Coronary artery (tissue), 2 donors: ENCODE results near the gene ACTR3C.
"Not testable (repeated sequence)": the region's sequence is repeated elsewhere in the genome, so short reads cannot be mapped to it uniquely, and the experiment has no call there.

Experiments used
- DNase-seq: peaks from one replicate; pipeline ENCODE4 v3.0.0-alpha.2; 2017; ENCODE audit warnings: low spot score
- H3K27ac ChIP-seq, 2 donors: fragments of 200-600 bp; sonication (generic); one replicate each; pipeline ENCODE4 v1.5.1; 2016 to 2019
- H3K4me3 ChIP-seq: fragments of 200-600 bp; sonication (generic); 2 replicates; pipeline ENCODE4 v1.5.1; 2016; ENCODE audit warnings: mild to moderate bottlenecking, moderate library complexity

Gene ACTR3C

DNA sequence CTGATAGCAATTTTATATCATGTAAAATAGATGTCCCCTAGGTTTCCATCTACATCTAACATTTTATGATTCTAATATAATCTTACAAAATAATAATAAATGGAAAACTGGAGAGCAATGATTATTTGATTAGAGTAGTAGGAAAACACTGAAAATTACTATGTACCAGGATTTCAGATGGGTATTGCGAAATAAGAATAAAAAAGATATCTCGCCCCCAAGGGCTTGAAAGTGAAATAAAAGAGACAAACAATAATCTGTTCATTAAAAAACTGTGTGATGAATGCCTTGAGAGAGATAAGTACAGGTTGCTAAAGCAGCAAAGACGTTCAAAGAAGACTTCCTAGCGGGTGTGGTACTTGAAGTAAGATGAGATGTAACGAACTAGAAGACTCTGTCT is 60.7 kb downstream of the ACTR3C start:
- H3K4me3 ChIP-seq, H3K27ac ChIP-seq, DNase-seq: not testable (repeated sequence)

DNA sequence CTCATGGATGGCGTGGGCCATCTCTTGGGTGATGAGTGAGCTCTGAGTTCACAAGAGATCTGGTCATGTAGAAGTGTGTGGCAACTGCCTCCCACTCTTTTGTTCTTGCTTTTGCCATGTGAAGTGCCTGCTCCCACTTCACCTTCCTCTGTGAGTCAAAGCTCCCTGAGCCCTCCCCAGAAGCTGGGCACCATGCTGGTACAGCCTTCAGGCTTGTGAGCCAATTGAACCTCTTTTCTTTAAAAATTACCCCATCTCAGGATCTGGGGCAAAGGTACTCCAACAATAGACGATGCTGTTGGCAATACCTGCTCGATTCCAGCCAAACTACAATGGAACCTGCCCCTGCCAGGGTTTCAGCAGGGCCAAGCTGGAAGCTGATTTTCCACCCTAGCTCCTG is 75.6 kb downstream of the ACTR3C start:
- DNase-seq, result not testable (repeated sequence)

DNA sequence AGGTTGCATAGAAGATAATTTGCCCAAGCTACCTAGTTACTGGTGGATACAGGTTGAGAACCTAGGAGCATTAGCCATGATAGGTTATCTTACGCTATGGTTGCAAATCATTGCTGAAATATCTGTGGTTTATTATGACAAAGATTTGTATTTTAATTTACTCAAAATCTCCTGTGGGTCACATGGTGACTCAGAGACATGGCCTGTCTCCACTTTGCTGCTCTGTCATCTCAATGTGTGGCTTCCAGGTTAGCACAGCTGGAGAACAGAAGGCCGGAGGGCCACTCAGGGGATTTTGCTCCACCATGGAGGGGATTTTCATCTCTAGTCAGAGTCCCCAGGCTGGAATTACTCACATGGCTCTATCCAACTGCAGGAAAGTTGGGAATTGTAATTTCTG is 78.1 kb downstream of the ACTR3C start:
- H3K27ac ChIP-seq, H3K4me3 ChIP-seq, DNase-seq: not testable (repeated sequence)

More for the DNA sequence above, 75.6 kb downstream of the ACTR3C start:
- H3K27ac ChIP-seq, H3K4me3 ChIP-seq: not testable (repeated sequence)

DNA sequence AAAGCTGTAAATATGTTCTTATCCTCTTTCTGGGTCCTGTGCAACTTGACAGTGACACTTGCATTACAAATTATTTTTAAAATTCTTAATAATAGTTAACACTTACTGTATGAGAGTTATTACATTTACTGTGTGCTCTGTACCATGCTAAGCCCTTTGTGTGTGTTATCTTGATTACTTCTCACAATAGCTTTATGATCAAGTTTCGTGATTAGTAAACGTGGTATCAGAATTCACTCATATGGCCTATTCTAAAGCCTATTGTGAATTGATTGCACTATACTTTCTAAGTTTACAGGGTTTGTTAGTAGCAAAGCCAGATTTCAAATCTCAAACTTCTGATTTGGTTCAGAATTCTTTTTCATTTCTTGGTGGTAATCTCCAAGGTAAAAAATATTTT is 80.4 kb downstream of the ACTR3C start:
- H3K27ac ChIP-seq, H3K4me3 ChIP-seq, DNase-seq: not testable (repeated sequence)

DNA sequence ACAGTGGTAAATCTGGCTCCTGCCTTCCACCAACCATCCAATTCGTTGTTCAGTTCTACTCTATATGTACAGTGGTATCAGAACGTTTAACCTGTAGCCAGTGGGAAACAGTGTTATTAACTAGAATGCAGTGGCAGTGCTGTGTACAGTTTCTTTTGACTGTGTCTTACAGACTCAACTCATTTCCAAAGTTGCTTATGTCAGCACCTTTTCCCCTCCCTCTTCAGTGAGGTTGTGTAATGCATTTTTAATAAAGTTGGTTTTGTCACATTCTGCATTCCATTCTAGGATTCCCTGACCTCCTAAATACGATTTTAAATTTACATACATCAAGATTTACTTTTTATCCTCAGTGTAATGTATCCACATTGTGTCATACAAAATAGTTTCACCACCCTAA is 97.9 kb downstream of the ACTR3C start:
- not testable (repeated sequence) for H3K27ac ChIP-seq, H3K4me3 ChIP-seq, DNase-seq

DNA sequence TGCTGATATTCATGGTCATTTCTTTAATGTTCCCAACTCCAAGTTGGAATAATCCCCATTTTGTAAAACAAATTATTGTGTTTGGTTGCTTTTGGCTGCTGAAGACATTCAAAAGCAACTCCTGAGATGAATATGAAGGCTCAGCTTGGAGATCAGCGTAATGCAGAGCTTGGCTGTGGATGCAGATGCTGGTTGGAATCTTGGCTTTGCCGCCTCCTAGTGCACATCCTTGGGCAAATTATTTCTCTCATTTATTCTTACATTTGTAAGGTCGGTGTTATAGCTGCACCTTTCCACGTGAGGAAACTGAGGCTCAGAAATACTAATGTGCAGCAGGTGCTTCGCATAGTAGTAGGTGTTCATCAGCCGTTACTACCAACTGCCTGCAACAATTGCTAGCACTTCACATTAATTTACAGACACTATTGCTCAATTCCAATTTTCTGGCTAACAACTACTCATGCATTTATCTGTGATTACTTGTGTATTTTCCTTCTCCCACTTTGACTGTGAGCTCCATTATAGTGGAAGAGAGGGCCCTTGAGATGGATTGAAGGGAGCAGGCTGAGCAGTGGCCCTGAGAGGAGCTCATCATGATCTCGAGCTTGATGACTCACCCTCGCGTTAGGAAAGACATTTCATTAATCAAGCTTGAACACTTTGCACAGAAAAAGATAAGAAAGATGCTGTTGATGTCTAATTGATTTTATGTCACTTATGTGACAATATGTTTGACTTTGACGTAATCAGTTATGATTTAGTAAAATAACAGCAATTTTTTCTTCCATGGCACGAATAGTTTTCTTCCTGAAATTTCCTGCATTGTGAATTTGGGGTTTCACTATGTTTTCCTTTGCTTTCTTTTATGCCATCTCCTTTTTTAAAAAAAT is 101.0 kb downstream of the ACTR3C start:
- H3K27ac ChIP-seq, H3K4me3 ChIP-seq, DNase-seq: not testable (repeated sequence)

DNA sequence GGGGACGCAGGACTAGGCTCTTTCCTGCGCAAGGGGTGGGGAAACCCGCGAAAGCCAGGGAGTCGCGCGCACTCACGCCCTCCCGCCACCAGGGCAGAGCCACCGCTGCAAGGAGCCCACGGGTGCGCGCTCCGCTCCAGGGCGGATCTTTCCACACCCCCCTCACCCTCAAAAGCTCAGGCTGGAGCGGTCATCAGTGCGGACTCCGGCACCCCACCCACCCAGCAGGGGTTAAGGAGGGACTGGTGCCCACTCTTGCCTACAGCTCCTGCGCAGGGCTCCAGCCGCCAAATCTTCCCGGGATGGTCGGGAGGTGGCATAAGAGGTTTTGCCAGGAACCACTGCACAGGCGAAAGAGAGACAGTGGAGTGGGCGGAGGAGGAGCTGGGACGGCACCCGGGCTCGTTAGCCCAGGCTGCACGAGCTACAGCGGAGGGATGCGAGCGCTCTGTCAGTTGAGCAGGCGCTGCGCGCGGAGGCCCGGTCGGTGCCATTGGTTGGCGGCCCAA is 102.6 kb downstream of the ACTR3C start:
- not testable (repeated sequence) for H3K4me3 ChIP-seq

DNA sequence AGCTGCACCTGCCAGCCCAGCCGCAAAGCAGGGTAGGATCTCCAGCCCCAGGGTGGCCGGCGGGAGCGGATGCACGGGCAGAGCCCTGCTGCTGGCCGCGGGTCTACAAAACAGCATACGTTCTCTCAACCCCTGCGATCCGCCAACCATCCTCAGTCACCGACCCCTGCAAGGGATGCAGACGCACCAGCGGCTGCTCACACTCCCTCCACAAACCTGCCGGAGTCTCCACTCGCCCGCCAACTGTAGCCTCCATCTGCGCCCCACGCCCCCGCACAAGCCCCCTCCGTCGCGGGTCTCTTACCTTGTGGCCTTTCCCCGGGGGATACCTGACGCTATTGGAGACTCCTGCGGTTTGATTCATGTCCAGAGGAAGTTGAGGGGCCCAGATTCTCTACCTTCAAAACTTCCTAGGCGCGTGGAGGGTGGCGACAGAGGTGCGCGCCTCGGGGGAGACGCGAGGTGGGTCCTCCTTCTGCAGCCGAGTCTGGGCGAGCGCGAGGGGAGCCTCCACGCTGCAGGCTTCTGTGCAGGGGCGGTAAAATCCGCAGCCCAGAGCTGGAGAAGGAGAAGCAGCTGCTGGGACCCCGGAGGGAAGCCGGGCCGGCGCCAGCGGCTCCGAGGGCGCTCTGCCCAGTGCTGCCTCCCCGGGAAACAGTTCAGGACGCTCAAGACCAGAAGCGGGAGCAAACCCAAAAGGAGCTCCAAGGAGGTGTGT is 103.2 kb downstream of the ACTR3C start:
- H3K4me3 ChIP-seq, DNase-seq, H3K27ac ChIP-seq: not testable (repeated sequence)

More for the DNA sequence above, 102.6 kb downstream of the ACTR3C start:
- not testable (repeated sequence) for DNase-seq, H3K27ac ChIP-seq

DNA sequence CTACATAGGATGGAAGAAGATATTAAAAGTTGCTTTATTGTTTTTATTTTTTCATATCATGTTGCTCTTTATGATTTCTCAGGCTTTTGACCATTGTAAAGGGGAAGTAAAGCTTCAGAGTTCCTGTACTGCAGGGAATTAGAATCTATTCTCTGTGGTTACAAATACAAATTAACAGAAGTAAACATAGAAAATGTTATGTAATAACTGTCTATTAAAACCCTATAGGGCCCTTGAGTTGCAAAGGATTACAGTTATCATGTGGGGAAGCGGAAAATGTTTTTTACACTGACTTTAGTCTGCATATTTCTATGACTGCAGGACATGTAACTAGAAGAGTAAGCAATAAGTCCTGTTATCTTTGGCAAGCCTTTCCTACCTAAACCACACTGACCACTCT is 116.5 kb downstream of the ACTR3C start:
- DNase-seq, H3K27ac ChIP-seq, H3K4me3 ChIP-seq: not testable (repeated sequence)

DNA sequence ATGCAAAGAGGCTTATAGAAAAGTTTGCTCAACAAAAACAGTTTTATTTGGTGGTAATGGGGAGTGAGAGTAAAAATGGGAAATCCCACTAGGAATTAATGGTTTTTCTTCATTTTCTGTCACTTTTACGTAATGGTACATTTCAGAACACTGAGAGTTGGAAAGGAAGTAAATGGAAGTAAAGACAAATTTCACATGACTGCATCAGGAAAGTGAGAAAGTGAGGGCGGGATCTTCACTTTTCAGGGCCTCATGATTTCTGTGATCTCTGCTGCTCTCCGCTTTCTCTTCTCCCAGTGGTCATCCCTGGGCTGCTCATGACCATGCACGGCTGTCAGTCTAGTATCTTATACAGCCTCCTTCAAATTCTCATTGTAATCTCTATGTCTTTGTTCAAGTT is 117.5 kb downstream of the ACTR3C start:
- H3K27ac ChIP-seq, H3K4me3 ChIP-seq, DNase-seq: not testable (repeated sequence)

DNA sequence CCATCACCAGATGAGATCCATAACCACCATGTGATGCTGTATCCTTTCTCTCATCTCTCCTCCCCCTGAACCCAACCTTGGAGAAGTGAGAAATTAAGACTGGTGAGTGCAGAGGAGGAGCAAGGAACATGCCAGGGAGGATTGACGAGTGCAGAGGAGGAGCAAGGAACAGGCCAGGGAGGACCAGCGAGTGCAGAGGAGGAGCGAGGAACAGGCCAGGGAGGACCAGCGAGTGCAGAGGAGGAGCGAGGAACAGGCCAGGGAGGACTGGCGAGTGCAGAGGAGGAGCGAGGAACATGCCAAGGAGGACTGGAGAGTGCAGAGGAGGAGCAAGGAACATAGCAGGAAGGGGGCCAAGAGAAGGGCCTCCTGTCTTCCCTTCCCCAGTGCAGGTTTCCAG is 118.8 kb downstream of the ACTR3C start:
- not testable (repeated sequence) for H3K27ac ChIP-seq, DNase-seq, H3K4me3 ChIP-seq

DNA sequence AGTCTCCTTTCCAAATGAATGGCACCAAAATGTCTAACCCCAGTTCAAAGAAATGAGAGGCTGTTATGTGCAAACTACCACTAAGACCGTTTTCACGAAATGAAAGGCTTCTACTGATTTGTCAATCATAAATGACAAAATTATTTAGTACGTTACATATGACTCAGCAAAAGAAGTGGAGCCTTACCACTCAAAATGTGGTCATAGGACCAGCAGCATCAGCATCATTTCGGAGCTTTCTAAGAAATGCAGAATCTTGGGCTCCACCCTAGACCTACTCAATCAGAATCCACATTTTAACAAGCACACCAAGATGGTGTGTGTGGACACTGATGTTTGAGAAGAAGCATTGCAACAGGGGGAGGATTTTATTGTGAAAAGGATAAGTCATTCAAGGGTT is 120.5 kb downstream of the ACTR3C start:
- H3K4me3 ChIP-seq, DNase-seq, H3K27ac ChIP-seq: not testable (repeated sequence)
